ENCODE measurements around the gene PANX2. TPM values are rescaled to one million over a fixed set of nuclear protein-coding genes. Genes with fewer than 3 reads are reported as not detected.
A peak's percentile ranks its signal among the peaks of the same experiment; 100 is the strongest.
"Not testable (repeated sequence)": the region's sequence is repeated elsewhere in the genome, so short reads cannot be mapped to it uniquely, and the experiment has no call there.

The PANX2 gene
- total RNA-seq, 1 donor from 2014 or later = 2.5 TPM

GRCh38 chr22:50162391-50162956, 8.1 kb upstream of the PANX2 start:
- peaks cover 9% of the 10 kb centered on the region for H3K27me3 ChIP-seq (ENCODE audit: low read depth)
- intact Hi-C loops (cut with DNase I) = no loop called here
- H3K27ac ChIP-seq = no peak overlapping the region
- H3K36me3 ChIP-seq = no peaks in the 10 kb centered on the region
- no peak for TF ChIP-seq CTCF (IDR thresholded peaks at IDR 0.05)
- peak; percentile 28 for DNase-seq
- no peaks in the 10 kb centered on the region for H3K9me3 ChIP-seq
- H3K4me1 ChIP-seq = no peaks in the 10 kb centered on the region
- ATAC-seq = no peak
- no peak overlapping the region for H3K4me3 ChIP-seq

- DNase-seq (no peak), ATAC-seq (no peak)
- no peak overlapping the region for H3K27ac ChIP-seq
- no peak overlapping the region for H3K4me3 ChIP-seq
- H3K27me3 ChIP-seq (ENCODE audit: low read depth) = peaks cover 20% of the 10 kb centered on the region
- no peaks in the 10 kb centered on the region for H3K9me3 ChIP-seq
- H3K36me3 ChIP-seq = no peaks in the 10 kb centered on the region
- no peaks in the 10 kb centered on the region for H3K4me1 ChIP-seq
- intact Hi-C loops (cut with DNase I) = no loop called here
- TF ChIP-seq CTCF (IDR thresholded peaks at IDR 0.05) = no peak
These were observed 5.0 kb upstream of the PANX2 start for GRCh38 chr22:50165436-50166123.

GRCh38 chr22:50167689-50168489, 2.6 kb upstream of the PANX2 start:
- no peak for TF ChIP-seq CTCF (IDR thresholded peaks at IDR 0.05)
- H3K4me1 ChIP-seq = no peaks in the 10 kb centered on the region
- no peak for DNase-seq
- H3K4me3 ChIP-seq = no peak overlapping the region
- peaks cover 26% of the 10 kb centered on the region for H3K27me3 ChIP-seq (ENCODE audit: low read depth)
- no peaks in the 10 kb centered on the region for H3K36me3 ChIP-seq
- H3K9me3 ChIP-seq = no peaks in the 10 kb centered on the region
- H3K27ac ChIP-seq = no peak overlapping the region
- intact Hi-C loops (cut with DNase I) = no loop called here
- ATAC-seq = no peak

GRCh38 chr22:50168490-50169180, 1.9 kb upstream of the PANX2 start:
- not testable (repeated sequence) for DNase-seq
- peaks cover 25% of the 10 kb centered on the region for H3K27me3 ChIP-seq (ENCODE audit: low read depth)

GRCh38 chr22:50169181-50169759, 1.3 kb upstream of the PANX2 start:
- no peak overlapping the region for H3K27ac ChIP-seq
- TF ChIP-seq CTCF (IDR thresholded peaks at IDR 0.05) = no peak
- no peaks in the 10 kb centered on the region for H3K9me3 ChIP-seq
- intact Hi-C loops (cut with DNase I) = no loop called here
- no peaks in the 10 kb centered on the region for H3K4me1 ChIP-seq
- ATAC-seq = no peak
- DNase-seq = no peak
- no peaks in the 10 kb centered on the region for H3K36me3 ChIP-seq
- peaks cover 25% of the 10 kb centered on the region for H3K27me3 ChIP-seq (ENCODE audit: low read depth)
- H3K4me3 ChIP-seq = peak overlapping the region; percentile 44

More at GRCh38 chr22:50168490-50169180, 1.9 kb upstream of the PANX2 start:
- ATAC-seq; H3K9me3 ChIP-seq; H3K27ac ChIP-seq; H3K4me3 ChIP-seq; H3K4me1 ChIP-seq; H3K36me3 ChIP-seq; intact Hi-C loops (cut with DNase I): not testable (repeated sequence)
